HG02852 (cell line): ENCODE data around the gene SMAD3.
"Not testable (repeated sequence)": the region's sequence is repeated elsewhere in the genome, so short reads cannot be mapped to it uniquely, and the experiment has no call there.

Source experiments
- ATAC-seq: cut with Tn5 transposase; IDR thresholded peaks from one replicate; pipeline ENCODE4 v1.9.1; 2021; ENCODE audit warnings: mild to moderate bottlenecking, moderate library complexity; ENCODE audit not compliant: unreplicated experiment

Gene SMAD3

GRCh38 chr15:67107014-67107812, 41.8 kb downstream of the SMAD3 start:
- ATAC-seq, result no peak

- ATAC-seq, result no peak
Observed at GRCh38 chr15:67108122-67108961, 42.9 kb downstream of the SMAD3 start.

- peak; percentile 58 for ATAC-seq
Observed at GRCh38 chr15:67109141-67110034, 44.0 kb downstream of the SMAD3 start.

- ATAC-seq, result peak; percentile 70
Observed at GRCh38 chr15:67110361-67110781, 45.0 kb downstream of the SMAD3 start.

- no peak for ATAC-seq
Observed at GRCh38 chr15:67110958-67111864, 45.8 kb downstream of the SMAD3 start.

- no peak for ATAC-seq
Observed at GRCh38 chr15:67114046-67114445, 48.6 kb downstream of the SMAD3 start.

- no peak for ATAC-seq
Observed at GRCh38 chr15:67114846-67115585, 49.6 kb downstream of the SMAD3 start.

GRCh38 chr15:67115586-67115969, 50.2 kb downstream of the SMAD3 start:
- ATAC-seq, result no peak

GRCh38 chr15:67116742-67117141, 51.3 kb downstream of the SMAD3 start:
- ATAC-seq, result no peak

- no peak for ATAC-seq
Observed at GRCh38 chr15:67117370-67117769, 52.0 kb downstream of the SMAD3 start.

GRCh38 chr15:67118808-67119207, 53.4 kb downstream of the SMAD3 start:
- ATAC-seq, result no peak

- no peak for ATAC-seq
Observed at GRCh38 chr15:67119238-67119846, 53.9 kb downstream of the SMAD3 start.

- no peak for ATAC-seq
Observed at GRCh38 chr15:67120009-67120838, 54.8 kb downstream of the SMAD3 start.

GRCh38 chr15:67120839-67121643, 55.6 kb downstream of the SMAD3 start:
- ATAC-seq, result peak; percentile 76

GRCh38 chr15:67121644-67122605, 56.5 kb downstream of the SMAD3 start:
- no peak for ATAC-seq

- not testable (repeated sequence) for ATAC-seq
Observed at GRCh38 chr15:67122816-67123215, 57.4 kb downstream of the SMAD3 start.
